Keratinocyte (primary cell): Measurements from ENCODE around the gene ANKRD13D. TPM values are rescaled to one million over a fixed set of nuclear protein-coding genes. Genes with fewer than 3 reads are reported as not detected.

ENCODE experiments used
- DNase-seq: peaks from one replicate; pipeline ENCODE4 v3.0.0-alpha.2; 2011; ENCODE audit warnings: low read depth, missing footprints, low spot score
- FAIRE-seq: peaks from 2 replicates; lab custom pipeline; 2011; peaks lifted over from hg19 to GRCh38; lab: Jason Lieb, UNC
- H2AFZ ChIP-seq: 2 replicates; pipeline ENCODE4 v1.6.0; 2012; ENCODE audit warnings: low read length, control low read depth, inconsistent platforms; ENCODE audit not compliant: control insufficient read depth
- H3K27ac ChIP-seq: 2 replicates; pipeline ENCODE4 v1.5.1; 2011; ENCODE audit warnings: low read length; ENCODE audit not compliant: control insufficient read depth, insufficient read depth
- H3K27me3 ChIP-seq: 3 replicates; pipeline ENCODE4 v1.6.0; 2011; ENCODE audit warnings: low read length; ENCODE audit not compliant: control insufficient read depth, insufficient read depth; ENCODE audit errors: extremely low read depth
- H3K36me3 ChIP-seq, 2 experiments: 2 replicates in 1 of 2; 3 replicates in 1 of 2; pipeline ENCODE4 v1.5.1; 2011; ENCODE audit warnings: low read length in 2 of 2, mild to moderate bottlenecking in 1 of 2; ENCODE audit not compliant: control insufficient read depth in 2 of 2, insufficient read depth in 2 of 2; ENCODE audit errors: extremely low read depth in 1 of 2
- H3K4me1 ChIP-seq: 3 replicates; pipeline ENCODE4 v1.5.1; 2011; ENCODE audit warnings: low read length; ENCODE audit not compliant: control insufficient read depth, insufficient read depth; ENCODE audit errors: extremely low read depth
- H3K4me2 ChIP-seq: 3 replicates; pipeline ENCODE4 v1.6.0; 2011; ENCODE audit warnings: low read depth, low read length; ENCODE audit not compliant: control insufficient read depth, insufficient read depth; ENCODE audit errors: extremely low read depth
- H3K4me3 ChIP-seq, 3 experiments: fragments of 200-600 bp in 1 of 3; sonication (generic) in 1 of 3; 2 replicates in 2 of 3; 3 replicates in 1 of 3; pipeline ENCODE4 v1.5.1; 2011 to 2016; ENCODE audit warnings: low read length in 3 of 3, mild to moderate bottlenecking in 3 of 3, control low read depth in 2 of 3, inconsistent platforms in 1 of 3, low read depth in 1 of 3, mixed read lengths in 1 of 3, mixed run types in 1 of 3, moderate library complexity in 1 of 3; ENCODE audit not compliant: control insufficient read depth in 2 of 3, insufficient read depth in 2 of 3; ENCODE audit errors: extremely low read depth in 1 of 3
- H3K79me2 ChIP-seq: 2 replicates; pipeline ENCODE4 v1.6.0; 2012; ENCODE audit warnings: low read length; ENCODE audit not compliant: control insufficient read depth, insufficient read depth
- H3K9ac ChIP-seq: 3 replicates; pipeline ENCODE4 v1.6.0; 2011; ENCODE audit warnings: low read length; ENCODE audit not compliant: control insufficient read depth, insufficient read depth; ENCODE audit errors: extremely low read depth
- H3K9me1 ChIP-seq: 3 replicates; pipeline ENCODE4 v1.6.0; 2011; ENCODE audit warnings: low read length; ENCODE audit not compliant: control insufficient read depth, insufficient read depth; ENCODE audit errors: extremely low read depth
- H3K9me3 ChIP-seq: 2 replicates; pipeline ENCODE4 v1.5.1; 2012; ENCODE audit warnings: low read depth, low read length; ENCODE audit not compliant: control insufficient read depth
- H4K20me1 ChIP-seq: 3 replicates; pipeline ENCODE4 v1.6.0; 2011; ENCODE audit warnings: low read length; ENCODE audit not compliant: control insufficient read depth, insufficient read depth; ENCODE audit errors: extremely low read depth
- CTCF ChIP-seq, 3 experiments: IDR thresholded peaks in 1 of 3; conservative IDR thresholded peaks in 1 of 3; optimal IDR thresholded peaks in 1 of 3; 2 replicates in 2 of 3; 3 replicates in 1 of 3; pipeline versions ENCODE3 to v1.5.1; 2011; ENCODE audit warnings: low read length in 3 of 3, mild to moderate bottlenecking in 3 of 3, moderate library complexity in 2 of 3, control low read depth in 1 of 3, inconsistent platforms in 1 of 3; ENCODE audit not compliant: insufficient read depth in 2 of 3; ENCODE audit errors: extremely low read depth in 1 of 3
- EZH2 ChIP-seq: IDR thresholded peaks from one replicate; pipeline ENCODE4 v1.6.1; 2012; ENCODE audit warnings: inconsistent platforms, mild to moderate bottlenecking, low read length, moderate library complexity
- dilution Hi-C: fragments of 300-500 bp; cut with MboI; formaldehyde crosslinking; loops from one replicate; pipeline ENCODE4 v1.7.0; 2020; ENCODE audit warnings: low sequenced_read_pairs; ENCODE audit not compliant: extremely low pct_ligation_motif_present
- polyA plus RNA-seq, 5 experiments: library from polyadenylated mRNA; depleted of rRNA in 3 of 5; stranded (reverse) in 3 of 5; stranded (forward) in 1 of 5; unstranded in 1 of 5; fragments of >200 nt; gene quantifications; 1 replicate in 1 of 5; 2 replicates in 3 of 5; 3 replicates in 1 of 5; pipeline versions ENCODE4 v1.2.1 to v1.2.3, GENCODE V29; 2011 to 2012; ENCODE audit warnings: missing spikeins in 2 of 5, low read depth in 1 of 5, low replicate concordance in 1 of 5

The ANKRD13D gene
- polyA plus RNA-seq, 1 donor (not counting 4 experiments of a cell fraction or from before 2014, with no cell fraction given) = 25.0 TPM

GRCh38 chr11:67252831-67253239 lies 36.3 kb upstream of the ANKRD13D start:
- H2AFZ ChIP-seq = no peak overlapping the region
- peaks cover 47 to 81% of the 10 kb centered on the region in 2 experiments for H3K36me3 ChIP-seq
- H3K4me3 ChIP-seq = no peak overlapping the region
- peaks cover 6% of the 10 kb centered on the region for H3K79me2 ChIP-seq
- H3K27ac ChIP-seq = peak overlapping the region; percentile 29
- no peaks in the 10 kb centered on the region for H3K27me3 ChIP-seq
- dilution Hi-C loops = no loop called here
- no peak overlapping the region for H3K9ac ChIP-seq
- DNase-seq (no peak), FAIRE-seq (no peak)
- peaks cover 3% of the 10 kb centered on the region for H4K20me1 ChIP-seq
- H3K4me2 ChIP-seq = peak overlapping the region; percentile 29
- H3K4me1 ChIP-seq = peaks cover 36% of the 10 kb centered on the region
- no peaks in the 10 kb centered on the region for H3K9me3 ChIP-seq
- peak; percentile 65 to 79 (median 78) for TF ChIP-seq CTCF (optimal IDR thresholded peaks at IDR 0.05 in 1 of 3, IDR thresholded peaks at IDR 0.05 in 1 of 3, conservative IDR thresholded peaks at IDR 0.05 in 1 of 3; ENCODE audit: extremely low read depth in 1 of 3, insufficient read depth in 2 of 3, low read length in 3 of 3)
- TF ChIP-seq EZH2 = no peak
- peaks cover 2% of the 10 kb centered on the region for H3K9me1 ChIP-seq

GRCh38 chr11:67253872-67254624 lies 35.1 kb upstream of the ANKRD13D start:
- H4K20me1 ChIP-seq = peaks cover under 1% of the 10 kb centered on the region
- DNase-seq = no peak
- no peak for TF ChIP-seq EZH2
- TF ChIP-seq CTCF (optimal IDR thresholded peaks at IDR 0.05 in 1 of 3, IDR thresholded peaks at IDR 0.05 in 1 of 3, conservative IDR thresholded peaks at IDR 0.05 in 1 of 3; ENCODE audit: extremely low read depth in 1 of 3, insufficient read depth in 2 of 3, low read length in 3 of 3) = no peak
- H3K4me1 ChIP-seq = peaks cover 24% of the 10 kb centered on the region
- dilution Hi-C loops = no loop called here
- no peaks in the 10 kb centered on the region for H3K27me3 ChIP-seq
- H3K9ac ChIP-seq = no peak overlapping the region
- H3K9me1 ChIP-seq = no peaks in the 10 kb centered on the region
- peak overlapping the region; percentile 29 for H3K27ac ChIP-seq
- no peaks in the 10 kb centered on the region for H3K9me3 ChIP-seq
- peaks cover 3% of the 10 kb centered on the region for H3K79me2 ChIP-seq
- no peak overlapping the region for H3K4me3 ChIP-seq
- peaks cover 45 to 74% of the 10 kb centered on the region in 2 experiments for H3K36me3 ChIP-seq
- no peak overlapping the region for H2AFZ ChIP-seq
- peak overlapping the region; percentile 29 for H3K4me2 ChIP-seq
- no peak for FAIRE-seq
